GM19035 (cell line): ENCODE results near the gene IL17REL.

Source experiments
- ATAC-seq: cut with Tn5 transposase; IDR thresholded peaks from one replicate; pipeline ENCODE4 v1.9.1; 2021; ENCODE audit not compliant: unreplicated experiment

IL17REL gene

GRCh38 chr22:50027639-50028537, 15.3 kb upstream of the IL17REL start:
- ATAC-seq = no peak

- no peak for ATAC-seq
Measured at GRCh38 chr22:50025993-50026392, 13.4 kb upstream of the IL17REL start.

- no peak for ATAC-seq
Measured at GRCh38 chr22:50022171-50022819, 9.7 kb upstream of the IL17REL start.

- ATAC-seq = no peak
Measured at GRCh38 chr22:50020606-50021005, 8.0 kb upstream of the IL17REL start.

GRCh38 chr22:50019316-50019715, 6.8 kb upstream of the IL17REL start:
- no peak for ATAC-seq

- ATAC-seq = no peak
Measured at GRCh38 chr22:50018608-50019285, 6.2 kb upstream of the IL17REL start.

- ATAC-seq = no peak
Measured at GRCh38 chr22:50017701-50018224, 5.2 kb upstream of the IL17REL start.

GRCh38 chr22:50016988-50017700, 4.6 kb upstream of the IL17REL start:
- ATAC-seq = peak; percentile 56

GRCh38 chr22:50016308-50016987, 3.9 kb upstream of the IL17REL start:
- no peak for ATAC-seq

GRCh38 chr22:50015451-50016307, 3.1 kb upstream of the IL17REL start:
- no peak for ATAC-seq

- ATAC-seq = no peak
Measured at GRCh38 chr22:50014655-50015401, 2.3 kb upstream of the IL17REL start.

- no peak for ATAC-seq
Measured at GRCh38 chr22:50014053-50014501, 1.5 kb upstream of the IL17REL start.

GRCh38 chr22:50011447-50012210, 936 bp downstream of the IL17REL start:
- no peak for ATAC-seq

GRCh38 chr22:50010676-50011446, 1.7 kb downstream of the IL17REL start:
- no peak for ATAC-seq

- ATAC-seq = no peak
Measured at GRCh38 chr22:50009765-50010675, 2.5 kb downstream of the IL17REL start.

- no peak for ATAC-seq
Measured at GRCh38 chr22:50009251-50009650, 3.3 kb downstream of the IL17REL start.
